Calu3 (cell line): Measurements from ENCODE around the gene CATSPERZ. TPM values are rescaled to one million over a fixed set of nuclear protein-coding genes. Genes with fewer than 3 reads are reported as not detected.

ENCODE experiments used
- BruUV-seq: library from RNA; stranded (reverse); fragments of 400-500 nt; replicated peaks from 2 replicates; lab custom pipeline; 2021; lab: Mats Ljungman, UMichigan
- CTCF ChIA-PET: fragments of 300-600 bp; sonication (Branson Sonifier 250); formaldehyde crosslinking; loops from one replicate; lab custom pipeline; 2022; ENCODE audit warnings: antibody characterized with exemption; lab: Charles Lee
- DNase-seq: peaks from one replicate; pipeline ENCODE4 v3.0.0; 2022
- H3K27ac Mint-ChIP-seq: one replicate; pipeline ENCODE4 v1.8.0; 2022; ENCODE audit warnings: mixed read lengths; ENCODE audit not compliant: unreplicated experiment
- H3K27me3 Mint-ChIP-seq: one replicate; pipeline ENCODE4 v1.8.0; 2022; ENCODE audit warnings: mixed read lengths; ENCODE audit not compliant: unreplicated experiment
- H3K36me3 Mint-ChIP-seq: one replicate; pipeline ENCODE4 v1.8.0; 2022; ENCODE audit warnings: mild to moderate bottlenecking, moderate library complexity, mixed read lengths; ENCODE audit not compliant: insufficient read depth, unreplicated experiment
- H3K4me1 Mint-ChIP-seq: one replicate; pipeline ENCODE4 v1.8.0; 2022; ENCODE audit warnings: mild to moderate bottlenecking, low read depth, mixed read lengths; ENCODE audit not compliant: unreplicated experiment
- H3K4me3 Mint-ChIP-seq: one replicate; pipeline ENCODE4 v1.8.0; 2022; ENCODE audit warnings: mild to moderate bottlenecking, low read depth, moderate library complexity, mixed read lengths; ENCODE audit not compliant: unreplicated experiment
- H3K9me3 Mint-ChIP-seq: one replicate; pipeline ENCODE4 v1.8.0; 2022; ENCODE audit warnings: low read depth, mixed read lengths; ENCODE audit not compliant: unreplicated experiment
- intact Hi-C: fragments of 100-400 bp; cut with micrococcal nuclease; formaldehyde crosslinking; loops from one replicate; pipeline ENCODE4 v1.10.0; 2022; ENCODE audit not compliant: unreplicated experiment
- total RNA-seq: library from RNA; stranded (reverse); gene quantifications from 2 replicates; pipeline ENCODE4 v1.2.3, GENCODE V29; 2022
- TF ChIP-seq, protein P1 (sequence below): fragments of 200-600 bp; IDR thresholded peaks from one replicate; pipeline ENCODE4 v1.8.0; 2022; ENCODE audit warnings: antibody characterized with exemption; ENCODE audit not compliant: unreplicated experiment

Gene CATSPERZ
- total RNA-seq, 1 experiment from 2014 or later: 0.85 TPM

- BruUV-seq: no TSS peak
- CTCF ChIA-PET: interaction anchor here (1.5 kb wide), 1 partner anchor 9 kb away, joined by 3 read pairs; no protein-coding TSS in a partner anchor
- H3K4me3 Mint-ChIP-seq: no peak overlapping the region
Observed at GRCh38 chr11:64348383-64349024, 48.3 kb downstream of the CATSPERZ start.

DNA sequence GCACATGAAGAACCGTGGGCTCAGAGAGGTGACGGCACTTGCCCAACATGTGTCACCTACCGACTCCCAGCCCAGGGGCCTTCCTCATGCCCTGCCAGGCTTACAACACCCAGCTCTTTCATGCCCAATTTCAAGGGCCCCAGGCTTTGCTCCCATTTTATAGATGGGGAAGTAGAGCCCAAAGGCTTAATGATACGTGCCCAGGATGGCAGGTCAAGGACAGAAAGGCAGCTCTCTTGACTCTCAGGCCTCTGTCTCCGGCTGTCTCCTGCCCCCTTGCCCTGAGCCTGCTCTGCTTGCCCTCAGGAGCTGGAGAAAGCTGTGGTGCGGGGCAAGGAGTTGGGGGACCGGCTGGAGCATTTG is 48.8 kb downstream of the CATSPERZ start:
- DNase-seq: no peak
- intact Hi-C loops: no loop called here
- Mint-ChIP-seq H3K27me3 (no peaks in the 10 kb centered on the region), H3K36me3 (no peaks in the 10 kb centered on the region), H3K4me3 (no peak overlapping the region), H3K4me1 (peaks cover 9% of the 10 kb centered on the region), H3K9me3 (no peaks in the 10 kb centered on the region), H3K27ac (no peak overlapping the region)
- CTCF ChIA-PET: interaction anchor here (1.5 kb wide), 1 partner anchor 9 kb away, joined by 3 read pairs; no protein-coding TSS in a partner anchor
- TF ChIP-seq, protein P1, sequence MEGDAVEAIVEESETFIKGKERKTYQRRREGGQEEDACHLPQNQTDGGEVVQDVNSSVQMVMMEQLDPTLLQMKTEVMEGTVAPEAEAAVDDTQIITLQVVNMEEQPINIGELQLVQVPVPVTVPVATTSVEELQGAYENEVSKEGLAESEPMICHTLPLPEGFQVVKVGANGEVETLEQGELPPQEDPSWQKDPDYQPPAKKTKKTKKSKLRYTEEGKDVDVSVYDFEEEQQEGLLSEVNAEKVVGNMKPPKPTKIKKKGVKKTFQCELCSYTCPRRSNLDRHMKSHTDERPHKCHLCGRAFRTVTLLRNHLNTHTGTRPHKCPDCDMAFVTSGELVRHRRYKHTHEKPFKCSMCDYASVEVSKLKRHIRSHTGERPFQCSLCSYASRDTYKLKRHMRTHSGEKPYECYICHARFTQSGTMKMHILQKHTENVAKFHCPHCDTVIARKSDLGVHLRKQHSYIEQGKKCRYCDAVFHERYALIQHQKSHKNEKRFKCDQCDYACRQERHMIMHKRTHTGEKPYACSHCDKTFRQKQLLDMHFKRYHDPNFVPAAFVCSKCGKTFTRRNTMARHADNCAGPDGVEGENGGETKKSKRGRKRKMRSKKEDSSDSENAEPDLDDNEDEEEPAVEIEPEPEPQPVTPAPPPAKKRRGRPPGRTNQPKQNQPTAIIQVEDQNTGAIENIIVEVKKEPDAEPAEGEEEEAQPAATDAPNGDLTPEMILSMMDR: no peak
- BruUV-seq: no TSS peak

More at GRCh38 chr11:64348383-64349024, 48.3 kb downstream of the CATSPERZ start:
- intact Hi-C loops: no loop called here
- H3K27me3 Mint-ChIP-seq: no peaks in the 10 kb centered on the region
- H3K4me1 Mint-ChIP-seq: peaks cover 9% of the 10 kb centered on the region
- TF ChIP-seq, protein P1: no peak
- no peaks in the 10 kb centered on the region for H3K9me3 Mint-ChIP-seq
- no peak for DNase-seq
- no peak overlapping the region for H3K27ac Mint-ChIP-seq
- H3K36me3 Mint-ChIP-seq: no peaks in the 10 kb centered on the region

DNA sequence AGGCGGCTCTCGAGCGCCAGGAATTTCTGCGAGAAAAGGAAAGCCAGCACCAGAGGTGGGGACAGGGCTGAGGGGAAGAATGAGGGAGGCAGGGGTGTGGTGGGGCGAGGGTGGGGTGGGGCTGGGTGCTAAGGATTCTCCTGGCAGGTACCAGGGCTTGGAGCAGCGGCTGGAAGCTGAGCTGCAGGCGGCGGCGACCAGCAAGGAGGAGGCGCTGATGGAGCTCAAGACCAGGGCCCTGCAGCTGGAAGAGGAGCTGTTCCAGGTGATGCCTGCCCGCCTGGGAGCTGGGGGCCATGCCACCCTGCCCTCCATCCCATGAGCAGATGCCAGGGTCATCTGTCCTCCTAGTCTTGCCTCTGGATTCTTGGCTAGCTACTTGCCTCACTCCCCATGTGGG is 49.2 kb downstream of the CATSPERZ start:
- Mint-ChIP-seq H3K27me3 (no peaks in the 10 kb centered on the region), H3K4me3 (no peak overlapping the region), H3K9me3 (no peaks in the 10 kb centered on the region), H3K36me3 (no peaks in the 10 kb centered on the region), H3K27ac (no peak overlapping the region), H3K4me1 (peaks cover 9% of the 10 kb centered on the region)
- CTCF ChIA-PET: interaction anchor here (0.6 to 1.5 kb wide), 2 partner anchors 8 to 26 kb away, joined by 3 to 5 read pairs; no protein-coding TSS in a partner anchor
- BruUV-seq: no TSS peak
- TF ChIP-seq, protein P1: no peak
- intact Hi-C loops: no loop called here
- no peak for DNase-seq

DNA sequence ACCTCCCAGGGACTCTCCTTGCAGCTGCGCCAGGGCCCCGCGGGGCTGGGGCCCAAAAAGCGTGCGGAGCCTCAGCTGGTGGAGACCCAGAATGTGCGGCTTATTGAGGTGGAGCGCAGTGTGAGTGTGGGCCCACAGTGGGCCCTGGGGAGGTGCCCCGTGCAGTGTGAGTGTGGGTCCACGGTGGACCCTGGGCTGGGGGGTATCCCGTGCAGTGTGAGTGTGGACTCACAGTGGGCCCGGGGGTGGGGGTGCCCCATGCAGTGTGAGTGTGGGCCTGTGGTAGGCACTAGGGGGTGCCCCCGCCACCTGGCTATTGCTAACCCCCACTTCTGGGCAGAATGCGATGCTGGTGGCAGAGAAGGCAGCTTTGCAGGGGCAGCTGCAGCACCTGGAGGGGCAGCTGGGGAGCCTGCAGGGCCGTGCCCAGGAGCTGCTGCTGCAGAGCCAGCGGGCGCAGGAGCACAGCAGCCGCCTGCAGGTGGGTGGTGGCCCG is 51.0 kb downstream of the CATSPERZ start:
- H3K27me3 Mint-ChIP-seq: no peaks in the 10 kb centered on the region
- TF ChIP-seq, protein P1: no peak
- BruUV-seq: no TSS peak
- no peaks in the 10 kb centered on the region for H3K36me3 Mint-ChIP-seq
- no peaks in the 10 kb centered on the region for H3K9me3 Mint-ChIP-seq
- intact Hi-C loops: no loop called here
- CTCF ChIA-PET: interaction anchor here (4.6 kb wide), 1 partner anchor 34 kb away, joined by 168 read pairs; the partner anchor contains the start of genes PRDX5 and TRMT112
- H3K27ac Mint-ChIP-seq: no peak overlapping the region
- no peak overlapping the region for H3K4me3 Mint-ChIP-seq
- no peak for DNase-seq
- H3K4me1 Mint-ChIP-seq: peaks cover 9% of the 10 kb centered on the region
